Raji (cell line): Measurements from ENCODE around the gene A4GALT.
A peak's percentile ranks its signal among the peaks of the same experiment; 100 is the strongest.

Source experiments
- POLR2A ChIP-seq: IDR thresholded peaks from 2 replicates; pipeline ENCODE4 v1.6.1; 2011; ENCODE audit warnings: low read depth, low read length, control low read depth; ENCODE audit not compliant: insufficient read depth

The A4GALT gene

GRCh38 chr22:42670921-42671709, 49.6 kb downstream of the A4GALT start:
- TF ChIP-seq POLR2A: no peak

GRCh38 chr22:42670046-42670445, 50.6 kb downstream of the A4GALT start:
- no peak for TF ChIP-seq POLR2A

GRCh38 chr22:42664976-42665831, 55.5 kb downstream of the A4GALT start:
- TF ChIP-seq POLR2A: peak; percentile 79

DNA sequence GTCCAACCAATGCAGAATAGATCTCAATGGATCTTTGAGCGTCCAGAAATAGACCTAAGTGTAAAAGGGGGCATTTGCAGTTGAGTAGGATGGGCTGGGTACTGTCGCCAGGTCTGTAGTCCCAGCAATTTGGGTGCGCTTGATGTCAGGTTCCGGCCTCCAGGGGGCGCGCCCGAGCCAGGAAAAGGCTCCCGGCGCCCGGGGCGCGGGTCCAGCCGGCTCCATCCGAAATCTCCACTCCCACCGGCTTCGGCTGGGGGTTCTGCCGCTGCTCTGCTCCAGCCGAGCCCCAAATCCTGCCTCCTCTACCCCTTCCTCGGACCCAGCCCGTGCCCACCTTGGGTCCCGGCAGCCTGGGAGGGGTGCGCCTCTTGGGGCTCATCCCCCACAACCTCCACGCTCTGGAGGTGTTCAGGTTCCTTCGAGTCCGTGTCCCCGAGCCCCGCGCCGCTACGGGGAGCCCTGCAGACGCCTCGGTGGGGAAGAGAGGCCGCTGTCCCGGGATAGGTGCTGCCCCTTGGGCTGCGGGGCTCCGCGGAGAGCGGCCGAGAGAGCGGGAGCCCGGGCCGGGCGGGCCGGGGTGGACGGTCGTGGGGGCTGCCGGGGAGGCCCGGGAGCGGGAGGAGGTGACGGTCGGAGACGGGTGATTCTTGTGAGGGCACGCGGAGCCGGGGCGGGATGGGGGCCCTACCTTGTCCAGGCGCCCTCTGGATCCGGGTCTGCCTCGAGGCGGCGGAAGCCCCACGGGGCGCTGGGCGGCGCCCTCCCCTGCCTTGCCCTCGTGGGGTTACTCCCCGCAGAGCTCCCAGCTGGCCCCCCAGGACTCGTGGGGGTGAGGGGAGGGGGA, 58.5 kb downstream of the A4GALT start:
- TF ChIP-seq POLR2A: peak; percentile 63

GRCh38 chr22:42656578-42656977, 64.1 kb downstream of the A4GALT start:
- no peak for TF ChIP-seq POLR2A

GRCh38 chr22:42655693-42656092, 65.0 kb downstream of the A4GALT start:
- peak; percentile 68 for TF ChIP-seq POLR2A

DNA sequence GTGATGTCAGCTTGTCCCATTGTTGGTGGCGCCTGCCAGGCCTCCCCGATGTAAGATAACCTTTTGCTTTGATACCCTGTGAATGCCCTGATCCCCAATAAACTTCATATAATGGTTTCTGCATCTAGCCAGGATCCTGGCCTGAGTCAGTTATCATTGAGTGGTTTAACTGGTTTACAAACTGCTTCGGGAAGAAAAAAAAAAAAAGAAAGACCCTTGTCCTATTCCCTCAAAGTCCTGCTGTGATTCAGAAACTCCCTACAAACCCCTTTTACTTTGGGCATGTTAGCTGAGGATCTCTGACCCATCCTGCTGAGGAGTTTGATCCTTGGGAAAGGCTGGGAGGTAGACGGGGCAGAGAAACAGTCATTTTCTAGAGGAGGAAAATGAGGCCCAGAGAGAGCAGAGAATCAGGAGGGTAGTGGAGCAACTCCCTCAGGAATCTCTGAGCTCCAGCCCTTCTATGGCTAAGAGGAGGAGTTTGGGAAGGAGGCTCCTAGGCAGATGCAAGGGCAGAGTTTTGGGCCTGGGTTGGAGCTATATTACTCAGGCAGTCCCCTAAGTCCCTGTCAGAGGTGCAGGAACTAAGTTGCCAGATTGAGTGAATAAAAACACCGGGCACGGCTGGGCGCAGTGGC, 66.1 kb downstream of the A4GALT start:
- TF ChIP-seq POLR2A: no peak

DNA sequence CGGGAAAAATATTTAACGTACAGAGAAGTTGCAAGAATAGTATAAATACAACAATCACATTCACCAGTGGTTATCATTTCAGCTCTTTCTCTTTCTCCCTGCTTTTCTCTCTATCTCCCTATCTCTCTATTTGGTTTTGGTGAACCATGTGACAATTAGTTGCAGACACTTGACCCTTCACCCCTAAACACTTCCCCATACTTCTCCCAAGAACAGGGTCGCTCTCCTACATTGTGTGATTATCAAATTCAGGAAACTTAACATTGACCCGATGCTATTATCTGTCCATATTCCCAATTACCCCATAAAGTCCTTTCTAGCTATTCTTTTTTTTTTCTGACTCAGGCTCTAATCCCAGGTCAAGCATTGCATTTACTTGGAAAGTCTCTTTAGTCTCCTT, 66.7 kb downstream of the A4GALT start:
- no peak for TF ChIP-seq POLR2A

DNA sequence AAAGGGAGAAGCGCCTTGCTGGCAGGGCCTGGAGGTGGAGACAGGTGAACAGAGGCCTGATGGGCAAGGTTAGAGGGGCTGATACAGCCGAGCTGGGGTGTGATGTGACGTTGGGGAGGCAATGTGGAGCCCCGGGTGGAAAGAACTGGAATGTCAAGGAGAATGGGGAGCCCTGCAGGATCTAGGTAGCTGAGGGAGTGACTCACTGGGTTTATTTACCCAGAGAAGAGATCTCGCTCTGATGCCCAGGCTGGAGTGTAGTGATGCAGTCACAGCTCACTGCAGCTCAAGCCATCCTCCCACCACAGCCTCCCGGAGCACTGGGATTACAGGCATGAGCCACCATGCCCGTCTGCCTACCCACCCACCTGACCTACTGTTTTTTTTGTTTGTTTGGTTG, 69.5 kb downstream of the A4GALT start:
- no peak for TF ChIP-seq POLR2A

DNA sequence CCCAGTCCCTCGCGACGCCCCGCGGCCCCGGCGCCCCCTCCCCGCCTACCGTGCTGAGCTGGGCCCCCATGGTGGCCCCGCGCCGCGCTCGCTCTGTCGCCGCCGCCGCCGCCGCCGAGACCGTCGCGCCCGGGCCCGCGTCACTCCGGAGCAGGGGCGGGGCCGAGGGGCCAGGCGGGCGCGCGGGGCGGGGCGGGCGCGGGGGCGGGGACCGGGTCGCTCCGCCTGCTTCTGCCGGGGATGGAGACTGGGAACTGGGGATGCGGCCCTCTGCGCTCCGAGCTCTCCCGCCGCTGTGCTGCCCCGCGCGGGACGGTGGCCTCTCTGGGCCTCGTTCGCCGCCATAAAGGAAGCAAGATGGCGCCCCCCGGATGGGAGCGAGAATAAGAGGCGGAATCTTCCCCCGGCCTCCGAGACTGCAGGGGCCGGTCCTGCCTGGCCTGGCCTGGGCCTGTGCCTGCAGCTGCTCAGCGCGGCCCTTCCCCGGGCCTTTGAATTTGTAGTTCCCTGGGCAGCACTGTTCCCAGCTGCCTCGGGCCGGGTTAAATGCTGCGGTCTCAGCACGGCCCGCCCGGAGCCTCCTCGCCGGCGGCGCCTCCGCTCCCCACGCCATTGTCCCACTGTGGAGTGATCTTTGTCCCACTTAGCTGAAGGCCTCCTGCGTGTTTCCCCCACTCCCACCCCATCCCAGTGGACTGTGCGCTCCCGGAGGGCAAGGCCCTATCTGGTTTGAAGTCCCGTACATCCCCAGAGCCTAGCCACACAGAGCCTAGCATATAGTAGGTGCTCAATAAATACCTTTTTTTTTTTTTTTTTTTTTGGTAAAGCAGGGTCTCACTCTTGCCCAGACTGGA, 71.2 kb downstream of the A4GALT start, which contains the start of gene CYB5R3:
Gene CYB5R3, minus strand, starts transcription at position 147 of the 854 bp plus-strand sequence. Its CDS starts 77 bp downstream, at position 70.
- TF ChIP-seq POLR2A: peak; percentile 67

DNA sequence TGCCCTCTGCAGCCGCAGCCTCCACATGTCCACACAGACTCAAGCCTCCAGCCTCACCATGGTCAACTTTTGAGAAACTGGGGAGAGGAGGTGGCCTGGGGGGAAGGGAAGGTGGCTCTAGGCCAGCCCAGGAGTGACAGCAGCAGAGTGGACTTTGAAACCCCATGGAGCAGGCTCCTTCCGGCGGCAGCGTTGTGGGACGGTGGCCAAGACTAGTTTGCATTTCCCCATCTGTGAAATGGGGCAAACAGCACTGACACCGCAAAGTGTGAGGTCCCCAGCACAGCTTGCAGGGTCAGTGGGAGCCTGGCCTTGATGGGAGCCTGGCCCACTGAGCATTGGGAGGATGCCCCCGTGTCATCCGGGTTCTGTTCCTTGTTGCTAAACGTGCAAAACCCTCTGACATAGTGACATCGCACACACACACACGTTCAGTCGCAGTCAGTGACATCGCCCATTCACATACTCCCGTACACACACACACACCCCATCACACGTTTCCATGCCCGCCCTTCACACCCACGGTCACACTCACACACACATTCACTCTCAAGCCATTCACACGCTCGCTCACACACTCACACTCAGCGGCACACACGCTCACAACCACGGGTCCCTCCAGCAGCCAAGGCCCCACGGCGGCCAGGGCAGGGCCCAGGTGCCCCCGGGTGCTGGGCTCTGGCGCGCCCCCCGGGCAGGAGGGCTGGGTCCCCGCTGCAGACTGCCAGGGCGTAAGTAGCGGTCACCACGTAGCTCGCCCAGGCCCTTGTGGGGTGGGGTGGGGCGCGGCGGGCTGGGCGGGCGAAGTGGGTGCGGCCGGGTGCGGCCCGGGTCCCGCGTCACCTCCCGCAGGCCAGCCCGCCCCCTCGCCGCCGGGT, 72.1 kb downstream of the A4GALT start:
- peak; percentile 62 for TF ChIP-seq POLR2A

DNA sequence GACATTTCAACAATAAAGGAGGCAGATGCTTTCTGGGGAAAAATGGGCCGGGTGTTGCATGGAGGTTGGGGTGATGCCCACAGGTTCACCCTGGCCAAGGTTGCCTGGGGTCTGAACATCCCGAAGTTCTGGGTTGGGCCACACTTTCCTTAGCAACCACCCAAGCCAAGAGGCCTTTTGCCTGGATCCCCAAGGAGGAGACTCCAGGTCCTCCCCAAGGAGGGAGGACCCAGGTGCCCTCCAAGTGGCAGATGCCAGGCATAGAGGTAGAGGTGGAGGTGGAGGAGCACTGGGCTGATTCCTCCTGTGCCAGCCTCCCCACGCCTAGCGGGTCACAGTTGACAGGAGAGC, 72.7 kb downstream of the A4GALT start:
- TF ChIP-seq POLR2A: no peak
